ENCODE measurements around the gene CTXN1. TPM values are rescaled to one million over a fixed set of nuclear protein-coding genes. Genes with fewer than 3 reads are reported as not detected.
"Not testable (repeated sequence)": the region's sequence is repeated elsewhere in the genome, so short reads cannot be mapped to it uniquely, and the experiment has no call there.

The CTXN1 gene
- total RNA-seq, 1 donor = 2.8 TPM

DNA sequence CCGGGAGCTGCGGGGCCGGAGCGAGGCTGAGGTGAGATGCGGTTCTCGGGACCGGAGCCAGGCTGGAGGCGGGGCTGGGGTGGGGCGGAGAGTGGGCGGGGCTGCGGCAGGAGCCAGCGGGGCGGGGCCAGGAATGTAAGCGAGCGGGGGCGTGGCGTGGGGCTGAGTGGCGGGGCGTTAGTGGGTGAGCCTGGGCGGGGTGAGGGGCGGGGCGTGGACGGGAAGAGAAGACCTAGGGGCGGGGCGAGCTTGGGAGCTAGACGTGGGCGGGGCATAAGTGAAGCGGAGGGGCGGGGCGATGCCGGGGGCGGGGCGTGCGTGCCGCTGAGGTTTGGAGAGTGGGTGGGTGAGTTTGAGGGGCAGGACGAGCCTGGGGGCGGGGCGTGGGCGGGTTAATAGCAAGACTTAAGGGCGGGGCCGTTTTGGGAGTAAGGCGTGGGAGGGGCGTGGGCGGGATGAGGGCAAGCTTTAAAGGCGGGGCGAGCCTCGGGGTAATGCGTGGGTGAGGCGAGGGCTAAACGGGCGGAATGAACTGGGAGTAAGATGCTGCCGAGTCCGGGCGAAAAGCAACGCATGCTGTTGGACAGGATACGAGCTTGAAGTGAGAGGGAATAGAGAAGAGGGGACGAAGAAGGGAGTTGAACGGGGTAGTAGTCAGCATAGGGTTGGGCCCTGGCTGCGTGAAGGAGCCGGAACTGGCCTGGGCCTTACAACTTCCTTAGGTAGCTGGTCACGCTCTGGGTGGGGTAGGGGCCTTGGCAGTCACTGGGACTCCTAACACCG is 5.2 kb downstream of the CTXN1 start:
- DNase-seq (ENCODE audit: low read depth) = peak; percentile 97

DNA sequence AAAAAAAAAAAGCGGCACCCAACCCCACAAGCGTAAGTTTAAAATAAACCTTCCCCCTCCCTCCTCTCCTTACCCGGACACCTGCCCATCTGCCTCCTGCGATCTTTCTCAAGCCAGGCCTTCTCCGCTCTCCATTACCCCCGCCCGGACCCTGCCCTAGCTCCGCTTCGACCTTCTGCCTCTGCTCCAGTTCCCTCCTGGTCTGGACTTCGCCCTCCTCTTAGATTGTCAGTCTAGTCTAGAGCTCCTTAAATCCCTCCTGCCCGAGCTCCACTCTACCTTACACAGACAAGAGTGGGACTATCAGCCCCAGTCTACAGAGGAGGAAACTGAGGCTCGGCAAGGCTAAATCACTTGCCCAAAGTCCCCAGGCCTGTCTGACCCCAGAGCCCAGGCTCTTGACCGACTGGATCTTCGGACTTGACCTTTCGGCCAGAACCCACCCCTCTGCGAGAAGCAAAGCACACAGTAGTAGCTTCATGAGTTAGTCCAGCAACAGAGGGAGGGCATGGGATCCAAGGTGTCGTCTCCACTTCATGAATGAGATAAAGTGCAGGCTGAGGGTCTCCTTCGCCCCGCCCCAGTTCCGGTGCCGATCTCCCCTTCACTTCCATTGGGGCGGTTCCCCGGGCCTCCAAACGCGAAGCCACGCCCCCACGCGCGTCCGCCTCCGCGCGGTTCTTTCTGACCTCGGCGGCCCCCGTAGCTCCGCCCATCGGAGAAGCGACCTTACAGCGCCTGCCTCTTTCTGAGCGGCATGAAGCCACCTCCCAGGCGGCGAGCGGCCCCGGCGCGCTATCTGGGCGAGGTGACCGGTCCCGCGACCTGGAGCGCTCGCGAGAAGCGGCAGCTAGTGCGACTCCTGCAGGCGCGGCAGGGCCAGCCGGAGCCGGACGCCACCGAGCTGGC is 6.1 kb downstream of the CTXN1 start, which contains the start of gene SNAPC2:
Gene SNAPC2, plus strand, starts transcription at position 729 of the 909 bp plus-strand sequence. Its CDS starts 29 bp downstream, at position 758.
- H3K4me3 ChIP-seq (ENCODE audit: low read depth, low read length) = peak within 1 kb of the TSS; percentile 82
- TF ChIP-seq, protein P1, sequence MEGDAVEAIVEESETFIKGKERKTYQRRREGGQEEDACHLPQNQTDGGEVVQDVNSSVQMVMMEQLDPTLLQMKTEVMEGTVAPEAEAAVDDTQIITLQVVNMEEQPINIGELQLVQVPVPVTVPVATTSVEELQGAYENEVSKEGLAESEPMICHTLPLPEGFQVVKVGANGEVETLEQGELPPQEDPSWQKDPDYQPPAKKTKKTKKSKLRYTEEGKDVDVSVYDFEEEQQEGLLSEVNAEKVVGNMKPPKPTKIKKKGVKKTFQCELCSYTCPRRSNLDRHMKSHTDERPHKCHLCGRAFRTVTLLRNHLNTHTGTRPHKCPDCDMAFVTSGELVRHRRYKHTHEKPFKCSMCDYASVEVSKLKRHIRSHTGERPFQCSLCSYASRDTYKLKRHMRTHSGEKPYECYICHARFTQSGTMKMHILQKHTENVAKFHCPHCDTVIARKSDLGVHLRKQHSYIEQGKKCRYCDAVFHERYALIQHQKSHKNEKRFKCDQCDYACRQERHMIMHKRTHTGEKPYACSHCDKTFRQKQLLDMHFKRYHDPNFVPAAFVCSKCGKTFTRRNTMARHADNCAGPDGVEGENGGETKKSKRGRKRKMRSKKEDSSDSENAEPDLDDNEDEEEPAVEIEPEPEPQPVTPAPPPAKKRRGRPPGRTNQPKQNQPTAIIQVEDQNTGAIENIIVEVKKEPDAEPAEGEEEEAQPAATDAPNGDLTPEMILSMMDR (IDR thresholded peaks at IDR 0.05; ENCODE audit: insufficient read depth, low read length) = no peak
- DNase-seq (ENCODE audit: low read depth) = peak; percentile 93

More for the DNA sequence above, 5.2 kb downstream of the CTXN1 start:
- peak overlapping the region; percentile 82 for H3K4me3 ChIP-seq (ENCODE audit: low read depth, low read length)
- TF ChIP-seq, protein P1 (IDR thresholded peaks at IDR 0.05; ENCODE audit: insufficient read depth, low read length) = no peak

DNA sequence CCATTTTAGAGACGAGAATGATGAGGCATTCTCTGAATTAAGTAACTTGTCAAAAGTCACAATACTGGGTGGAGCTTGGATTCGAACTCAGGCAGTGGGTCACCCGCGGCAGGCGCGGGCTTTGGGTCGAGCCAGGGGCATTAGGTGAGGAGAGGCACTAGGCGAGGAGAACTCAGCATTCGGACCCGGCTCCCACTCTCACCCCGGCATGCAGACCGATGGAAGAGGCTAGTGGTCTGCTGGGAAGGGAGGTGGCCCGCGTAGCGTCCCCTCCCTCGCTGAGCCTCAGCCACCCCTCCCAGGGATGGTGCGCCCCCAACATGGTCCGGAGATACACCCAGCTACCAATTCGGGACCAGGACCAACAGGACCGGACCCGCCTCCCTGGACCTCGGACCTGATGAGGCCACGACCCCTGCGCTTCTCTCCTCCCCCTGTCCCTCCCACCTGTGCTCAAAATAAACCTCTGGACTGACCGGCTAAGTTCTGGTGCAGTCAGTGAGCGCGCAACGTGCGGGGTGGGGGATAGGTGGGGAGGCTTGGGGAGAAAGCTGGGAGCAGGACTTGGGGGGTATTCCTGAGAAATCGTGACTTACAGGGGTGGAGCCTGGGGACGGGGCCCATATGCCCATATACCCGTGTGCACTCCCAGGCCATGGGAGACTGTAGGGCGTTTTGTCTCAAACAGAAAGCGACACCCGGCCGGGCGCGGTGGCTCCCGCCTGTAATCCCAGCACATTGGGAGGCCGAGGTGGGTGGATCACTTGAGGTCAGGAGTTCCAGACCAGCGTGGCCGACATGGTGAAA is 7.1 kb downstream of the CTXN1 start:
- no peak for DNase-seq (ENCODE audit: low read depth)
- no peak overlapping the region for H3K4me3 ChIP-seq (ENCODE audit: low read depth, low read length)
- TF ChIP-seq, protein P1 (IDR thresholded peaks at IDR 0.05; ENCODE audit: insufficient read depth, low read length) = no peak

DNA sequence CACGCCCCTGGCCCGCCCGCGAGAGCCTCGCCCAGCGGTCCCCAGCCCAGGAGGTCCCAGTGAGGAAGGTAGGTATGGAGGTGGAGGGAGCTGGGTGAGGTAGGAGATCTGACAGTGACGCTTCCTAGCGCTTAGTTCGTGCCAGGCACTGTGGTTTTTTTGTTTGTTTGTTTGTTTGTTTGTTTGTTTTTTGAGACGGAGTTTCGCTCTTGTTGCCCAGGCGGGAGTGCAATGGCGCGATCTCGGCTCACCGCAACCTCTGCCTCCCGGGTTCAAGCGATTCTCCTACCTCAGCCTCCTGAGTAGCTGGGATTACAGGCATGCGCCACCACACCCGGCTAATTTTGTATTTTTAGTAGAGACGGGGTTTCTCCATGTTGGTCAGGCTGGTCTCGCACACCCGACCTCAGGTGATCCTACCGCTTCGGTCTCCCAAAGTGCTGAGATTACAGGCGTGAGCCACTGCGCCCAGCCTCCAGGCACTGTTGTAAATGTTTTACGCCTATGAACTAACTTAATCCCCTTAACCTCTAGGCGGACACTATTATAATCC is 7.8 kb downstream of the CTXN1 start:
- peak overlapping the region; percentile 14 for H3K4me3 ChIP-seq (ENCODE audit: low read depth, low read length)
- not testable (repeated sequence) for DNase-seq (ENCODE audit: low read depth)

DNA sequence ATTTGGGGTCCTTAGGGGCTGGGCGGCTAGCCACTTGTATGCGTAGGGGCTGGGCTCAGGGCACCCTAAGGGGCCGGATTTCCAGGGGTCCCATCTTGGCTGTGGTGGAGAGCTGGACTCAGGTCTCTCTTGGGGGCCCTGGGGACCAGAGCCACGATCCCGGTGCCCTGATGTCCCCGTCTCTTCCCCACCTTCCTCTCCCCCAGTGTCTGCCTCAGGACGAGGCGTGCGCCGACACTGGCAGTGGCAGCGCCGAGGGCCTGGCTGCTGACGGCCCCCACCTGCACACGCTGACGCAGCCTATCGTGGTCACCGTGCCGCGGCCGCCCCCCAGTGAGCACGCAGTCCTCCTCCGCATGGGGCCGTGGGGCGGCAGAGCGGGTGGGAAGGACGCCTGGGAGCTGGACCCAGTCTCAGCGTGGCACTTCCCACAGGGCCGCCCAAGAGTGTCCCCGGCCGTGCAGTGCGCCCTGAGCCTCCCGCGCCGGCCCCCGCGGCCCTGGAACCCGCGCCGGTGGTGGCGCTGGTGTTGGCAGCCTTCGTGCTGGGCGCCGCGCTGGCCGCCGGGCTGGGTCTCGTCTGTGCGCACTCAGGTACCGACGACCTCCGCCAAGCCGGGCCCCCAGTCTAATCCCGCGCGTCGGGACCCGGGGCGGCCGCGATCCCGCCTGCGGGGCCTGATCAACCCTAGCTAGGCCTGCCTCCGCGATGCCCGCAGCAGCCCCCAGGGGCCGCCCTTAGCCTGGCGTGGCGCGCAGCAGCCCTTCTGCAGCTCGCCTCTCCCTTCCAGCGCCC is 8.5 kb downstream of the CTXN1 start:
- peak; percentile 45 for DNase-seq (ENCODE audit: low read depth)
- H3K4me3 ChIP-seq (ENCODE audit: low read depth, low read length) = peak overlapping the region; percentile 47
- TF ChIP-seq, protein P1 (IDR thresholded peaks at IDR 0.05; ENCODE audit: insufficient read depth, low read length) = peak; percentile 63

DNA sequence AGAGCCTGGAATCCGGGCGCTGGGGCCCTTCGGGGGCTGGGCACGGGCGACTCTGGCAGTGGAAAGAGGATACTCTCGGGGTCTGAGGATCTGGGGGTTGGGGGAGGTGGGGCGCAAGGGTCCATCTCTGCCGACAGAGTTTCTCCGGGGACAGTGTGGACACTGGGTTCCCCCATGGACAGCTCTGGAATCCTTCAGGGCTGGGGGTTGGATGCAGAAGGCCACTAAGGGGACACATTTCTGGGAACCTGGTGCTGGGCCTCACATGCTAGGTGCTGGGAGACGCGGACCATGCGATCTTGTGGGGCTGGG is 9.0 kb downstream of the CTXN1 start:
- peak overlapping the region; percentile 47 for H3K4me3 ChIP-seq (ENCODE audit: low read depth, low read length)
- DNase-seq (ENCODE audit: low read depth) = no peak
- TF ChIP-seq, protein P1 (IDR thresholded peaks at IDR 0.05; ENCODE audit: insufficient read depth, low read length) = no peak
